ENCODE results near the gene CCKAR.

Gene CCKAR

DNA sequence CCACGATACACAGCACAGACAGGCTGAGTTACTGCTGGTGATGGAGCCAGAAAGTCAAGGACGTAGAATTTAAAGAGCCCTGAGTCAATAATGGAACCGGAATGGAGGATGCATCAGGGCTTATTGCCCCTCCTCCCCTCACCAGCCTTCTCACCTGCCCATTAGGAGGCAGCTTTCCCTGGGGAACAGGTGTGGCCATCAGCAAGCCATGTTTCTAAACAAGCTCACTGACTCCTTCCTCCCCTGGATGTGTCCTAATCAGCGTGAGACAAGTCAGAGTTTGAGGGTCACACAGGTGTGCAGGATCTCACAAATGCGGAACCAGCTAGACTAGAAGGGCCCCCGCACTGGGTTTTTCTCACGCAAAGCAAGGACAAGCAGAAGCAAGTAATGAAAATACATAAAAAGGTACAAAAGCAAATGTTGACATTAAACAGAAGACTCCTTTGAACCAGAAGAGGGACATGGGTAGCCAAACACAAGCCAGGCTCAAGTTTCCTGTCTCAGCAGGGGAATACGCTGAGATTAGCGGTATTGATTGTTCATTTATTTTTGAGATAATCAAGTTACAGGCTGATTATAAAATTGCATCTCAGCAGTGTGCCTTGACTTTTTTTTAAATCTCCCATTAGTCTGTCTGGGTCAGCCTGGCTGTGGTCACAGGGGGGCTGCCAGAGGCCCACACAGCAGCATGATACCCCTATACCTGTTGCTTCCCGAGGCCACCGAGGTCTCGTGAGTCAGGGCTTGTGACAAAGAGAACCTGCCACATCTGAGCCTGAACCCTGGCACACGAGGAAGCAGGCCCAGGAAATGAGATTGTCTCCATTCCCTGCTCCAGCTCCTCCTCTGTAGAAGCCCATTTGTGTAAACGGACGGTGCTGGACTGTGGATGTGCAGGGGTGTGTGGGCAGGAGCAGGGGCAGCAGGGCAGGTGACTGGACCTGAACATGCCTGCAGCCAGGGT, 37.4 kb downstream of the CCKAR start:
- no peak for FAIRE-seq
- TF ChIP-seq, protein P1, sequence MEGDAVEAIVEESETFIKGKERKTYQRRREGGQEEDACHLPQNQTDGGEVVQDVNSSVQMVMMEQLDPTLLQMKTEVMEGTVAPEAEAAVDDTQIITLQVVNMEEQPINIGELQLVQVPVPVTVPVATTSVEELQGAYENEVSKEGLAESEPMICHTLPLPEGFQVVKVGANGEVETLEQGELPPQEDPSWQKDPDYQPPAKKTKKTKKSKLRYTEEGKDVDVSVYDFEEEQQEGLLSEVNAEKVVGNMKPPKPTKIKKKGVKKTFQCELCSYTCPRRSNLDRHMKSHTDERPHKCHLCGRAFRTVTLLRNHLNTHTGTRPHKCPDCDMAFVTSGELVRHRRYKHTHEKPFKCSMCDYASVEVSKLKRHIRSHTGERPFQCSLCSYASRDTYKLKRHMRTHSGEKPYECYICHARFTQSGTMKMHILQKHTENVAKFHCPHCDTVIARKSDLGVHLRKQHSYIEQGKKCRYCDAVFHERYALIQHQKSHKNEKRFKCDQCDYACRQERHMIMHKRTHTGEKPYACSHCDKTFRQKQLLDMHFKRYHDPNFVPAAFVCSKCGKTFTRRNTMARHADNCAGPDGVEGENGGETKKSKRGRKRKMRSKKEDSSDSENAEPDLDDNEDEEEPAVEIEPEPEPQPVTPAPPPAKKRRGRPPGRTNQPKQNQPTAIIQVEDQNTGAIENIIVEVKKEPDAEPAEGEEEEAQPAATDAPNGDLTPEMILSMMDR (IDR thresholded peaks at IDR 0.05; ENCODE audit: insufficient read depth, missing control alignments), result no peak
- no peak for DNase-seq (ENCODE audit: insufficient read length, low spot score)

DNA sequence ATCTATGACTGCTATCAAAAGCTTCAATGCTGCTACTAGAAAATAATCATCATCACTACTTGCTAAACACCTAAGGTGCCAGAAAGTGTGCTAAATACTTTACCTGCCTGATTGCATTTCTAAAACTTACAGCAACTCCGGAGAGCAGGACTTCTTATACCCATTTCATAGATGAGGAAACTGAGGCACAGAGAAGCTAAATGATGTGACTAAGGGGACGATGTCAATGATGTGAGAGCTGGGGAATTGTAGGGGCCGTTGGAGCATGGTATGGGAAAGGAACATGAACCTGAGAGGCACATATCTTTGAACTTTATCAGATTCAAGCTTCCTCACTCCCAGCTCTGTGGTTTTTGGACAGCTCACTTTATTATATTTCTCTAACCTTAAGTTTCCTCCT, 38.7 kb downstream of the CCKAR start:
- TF ChIP-seq, protein P1 (IDR thresholded peaks at IDR 0.05; ENCODE audit: insufficient read depth, missing control alignments), result no peak
- DNase-seq (ENCODE audit: insufficient read length, low spot score), result no peak
- no peak for FAIRE-seq

DNA sequence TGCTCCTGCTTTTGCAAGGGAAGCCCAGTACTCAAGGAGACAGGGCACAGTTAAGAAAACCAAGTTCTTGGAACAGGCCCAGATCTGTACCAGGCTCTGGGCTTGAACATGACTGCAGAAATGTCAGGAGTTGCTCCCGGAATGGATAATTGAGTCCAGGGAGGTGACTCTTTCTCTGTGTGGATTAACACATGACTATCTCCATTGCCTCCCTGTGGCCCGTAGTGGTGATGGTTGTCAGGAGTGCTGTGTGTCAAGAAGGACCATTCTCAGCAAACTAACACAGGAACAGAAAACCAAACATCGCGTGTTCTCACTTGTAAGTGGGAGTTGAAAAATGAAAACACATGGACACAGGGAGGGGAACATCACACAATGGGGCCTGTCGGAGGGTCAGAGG, 39.9 kb downstream of the CCKAR start:
- no peak for DNase-seq (ENCODE audit: insufficient read length, low spot score)
- FAIRE-seq, result no peak
- TF ChIP-seq, protein P1 (IDR thresholded peaks at IDR 0.05; ENCODE audit: insufficient read depth, missing control alignments), result no peak

DNA sequence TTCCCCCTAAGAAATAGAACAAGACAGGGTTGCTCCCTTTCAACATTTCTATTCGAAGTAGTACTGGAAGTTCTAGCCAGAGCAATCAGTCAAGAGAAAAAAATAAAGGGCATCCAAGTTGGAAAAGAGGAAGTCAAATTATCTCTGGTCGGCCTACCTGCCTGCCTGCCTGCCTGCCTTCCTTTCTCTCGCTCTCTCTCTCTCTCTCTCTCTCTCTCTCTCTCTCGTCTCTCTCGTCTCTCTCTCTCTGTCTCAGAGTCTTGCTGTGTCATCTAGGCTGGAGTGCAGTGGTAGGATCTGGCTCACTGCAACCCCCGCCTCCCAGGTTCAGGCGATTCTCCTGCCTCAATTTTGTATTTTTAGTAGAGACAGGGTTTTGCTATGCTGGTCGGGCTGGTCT, 42.9 kb downstream of the CCKAR start:
- FAIRE-seq, result no peak
- DNase-seq (ENCODE audit: insufficient read length, low spot score), result no peak
- TF ChIP-seq, protein P1 (IDR thresholded peaks at IDR 0.05; ENCODE audit: insufficient read depth, missing control alignments), result no peak

DNA sequence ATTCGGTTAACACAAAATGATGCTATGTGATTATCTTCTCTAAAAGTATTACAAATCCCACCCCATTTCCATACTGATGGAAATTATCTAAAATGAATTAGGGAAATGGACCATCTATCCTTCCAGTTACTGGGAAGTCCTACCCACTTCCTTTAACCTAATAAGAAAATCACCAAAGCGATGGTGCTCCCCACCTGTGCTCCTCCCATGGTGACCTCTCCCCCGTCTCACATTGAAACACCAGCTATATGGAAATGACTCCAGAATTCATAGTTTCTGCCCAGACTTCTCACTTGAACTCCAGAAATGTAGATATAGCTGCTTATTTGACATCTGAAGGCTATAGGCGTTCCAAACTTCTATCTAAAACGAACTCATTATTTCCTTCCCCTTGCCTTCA, 48.5 kb downstream of the CCKAR start:
- FAIRE-seq (no peak), DNase-seq (ENCODE audit: insufficient read length, low spot score) (no peak)
- TF ChIP-seq, protein P1 (IDR thresholded peaks at IDR 0.05; ENCODE audit: insufficient read depth, missing control alignments), result no peak

DNA sequence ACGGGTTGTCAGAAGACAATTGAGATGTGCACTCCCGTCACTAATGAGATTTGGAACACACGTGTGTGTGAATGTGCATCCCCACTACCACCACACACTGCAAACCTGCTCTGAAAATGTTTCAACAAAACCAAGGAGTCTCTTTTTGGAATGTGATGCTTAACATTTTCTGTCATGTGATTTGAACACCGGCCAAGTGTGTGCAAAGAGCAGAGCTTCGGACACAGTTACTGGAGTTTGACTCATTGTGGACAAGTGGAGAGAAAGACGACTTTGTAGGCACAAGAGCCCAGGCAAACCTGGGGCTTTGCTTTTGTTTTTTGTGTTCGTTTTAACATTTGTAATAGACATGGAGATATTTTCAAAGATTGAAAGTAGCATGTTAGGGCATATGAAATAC, 49.2 kb downstream of the CCKAR start:
- FAIRE-seq (no peak), DNase-seq (ENCODE audit: insufficient read length, low spot score) (no peak)
- TF ChIP-seq, protein P1 (IDR thresholded peaks at IDR 0.05; ENCODE audit: insufficient read depth, missing control alignments), result no peak

DNA sequence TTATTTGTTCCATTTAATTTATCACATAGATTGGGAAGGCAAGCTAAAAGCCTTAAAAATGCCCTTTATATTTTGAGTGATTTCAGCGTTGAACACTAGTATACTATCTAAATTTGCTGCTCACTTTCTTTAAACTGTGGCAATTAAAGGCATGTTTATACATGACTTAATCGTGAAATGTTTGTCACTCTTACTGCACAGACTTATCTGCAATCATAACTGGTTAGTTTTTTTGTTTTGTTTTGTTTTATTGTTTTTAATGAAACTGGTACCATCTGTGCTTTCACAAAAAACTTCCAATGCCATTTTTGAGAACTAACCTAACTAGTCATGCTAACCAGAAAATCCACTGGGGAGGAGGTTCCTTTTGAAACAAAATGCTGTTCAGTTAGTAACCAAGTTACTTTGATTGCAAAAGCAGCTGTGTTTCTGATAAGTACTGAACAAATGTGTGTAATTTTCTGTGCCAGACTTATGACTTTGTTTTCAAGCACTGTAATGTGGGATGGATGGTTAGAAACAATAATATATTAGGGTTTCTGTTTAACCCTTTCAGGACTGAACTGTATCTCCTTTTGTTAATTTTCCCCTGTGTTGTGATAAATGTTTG, 56.1 kb downstream of the CCKAR start:
- no peak for DNase-seq (ENCODE audit: insufficient read length, low spot score)
- FAIRE-seq, result no peak
- TF ChIP-seq, protein P1 (IDR thresholded peaks at IDR 0.05; ENCODE audit: insufficient read depth, missing control alignments), result no peak

All from D721Med (cell line).